GM21528 (cell line): ENCODE measurements around the gene SLIT1.

Experiments
- ATAC-seq: cut with Tn5 transposase; IDR thresholded peaks from one replicate; pipeline ENCODE4 v1.9.1; 2021; ENCODE audit warnings: mild to moderate bottlenecking, moderate library complexity; ENCODE audit not compliant: unreplicated experiment, low FRiP score

The SLIT1 gene

GRCh38 chr10:97175586-97175985 is 10.2 kb downstream of the SLIT1 start:
- ATAC-seq = no peak

- no peak for ATAC-seq
These were observed 10.8 kb downstream of the SLIT1 start for GRCh38 chr10:97174941-97175340.

- ATAC-seq = no peak
These were observed 11.4 kb downstream of the SLIT1 start for GRCh38 chr10:97174276-97174775.

- ATAC-seq = no peak
These were observed 12.7 kb downstream of the SLIT1 start for GRCh38 chr10:97173036-97173435.

GRCh38 chr10:97171001-97171400 is 14.8 kb downstream of the SLIT1 start:
- ATAC-seq = no peak

GRCh38 chr10:97169911-97170693 is 15.7 kb downstream of the SLIT1 start:
- no peak for ATAC-seq

- ATAC-seq = no peak
These were observed 16.7 kb downstream of the SLIT1 start for GRCh38 chr10:97169063-97169462.

GRCh38 chr10:97168645-97169044 is 17.1 kb downstream of the SLIT1 start:
- ATAC-seq = no peak

GRCh38 chr10:97165499-97165898 is 20.3 kb downstream of the SLIT1 start:
- ATAC-seq = no peak

GRCh38 chr10:97163781-97164501 is 21.8 kb downstream of the SLIT1 start:
- no peak for ATAC-seq

- ATAC-seq = no peak
These were observed 22.6 kb downstream of the SLIT1 start for GRCh38 chr10:97163181-97163580.

GRCh38 chr10:97159646-97160305 is 26.0 kb downstream of the SLIT1 start:
- no peak for ATAC-seq

GRCh38 chr10:97157578-97158095 is 28.1 kb downstream of the SLIT1 start:
- ATAC-seq = no peak

- no peak for ATAC-seq
These were observed 31.0 kb downstream of the SLIT1 start for GRCh38 chr10:97154781-97155180.

- ATAC-seq = no peak
These were observed 31.6 kb downstream of the SLIT1 start for GRCh38 chr10:97154162-97154561.

- ATAC-seq = no peak
These were observed 32.4 kb downstream of the SLIT1 start for GRCh38 chr10:97153270-97153850.

- ATAC-seq = no peak
These were observed 34.3 kb downstream of the SLIT1 start for GRCh38 chr10:97151307-97151914.

GRCh38 chr10:97150616-97151015 is 35.1 kb downstream of the SLIT1 start:
- no peak for ATAC-seq

GRCh38 chr10:97150013-97150595 is 35.7 kb downstream of the SLIT1 start:
- no peak for ATAC-seq

GRCh38 chr10:97149079-97149531 is 36.7 kb downstream of the SLIT1 start:
- ATAC-seq = no peak
